HCT116 (cell line): ENCODE results near the gene PTCD1. TPM values are rescaled to one million over a fixed set of nuclear protein-coding genes. Genes with fewer than 3 reads are reported as not detected.

Experiments
- ATAC-seq: fragments of 200-7000 bp; cut with Tn5 transposase; 2 replicates; pipeline ENCODE4 v1.9.1; 2020; ENCODE audit warnings: mild to moderate bottlenecking, moderate library complexity
- BruUV-seq: library from RNA; stranded (reverse); fragments of 400-500 nt; replicated peaks from 2 replicates; lab custom pipeline; 2021; lab: Mats Ljungman, UMichigan
- CTCF ChIA-PET: fragments of 300-600 bp; sonication (Branson Sonifier 250); formaldehyde crosslinking; loops from one replicate; lab custom pipeline; 2021; ENCODE audit warnings: antibody characterized with exemption; lab: Charles Lee
- POLR2A ChIA-PET: fragments of 300-600, 350-600 bp; sonication (Branson Sonifier 250); formaldehyde crosslinking; loops from one replicate; lab custom pipeline; 2021; ENCODE audit warnings: antibody characterized with exemption; lab: Charles Lee
- RAD21 ChIA-PET, 2 experiments: fragments of 300-600 bp; sonication (Branson Sonifier 250); formaldehyde crosslinking; loops; one replicate each; lab custom pipeline; 2023; ENCODE audit warnings: low total read pairs in 2 of 2; ENCODE audit not compliant: uncharacterized antibody in 2 of 2, unreplicated experiment in 2 of 2, low non-redundant PET in 1 of 2; lab: Charles Lee
- DNase-seq: peaks from one replicate; pipeline ENCODE4 v3.0.0-alpha.2; 2010; ENCODE audit warnings: low read depth, low spot score
- H2AFZ ChIP-seq: fragments of 200-600 bp; shearing (Covaris generic), sonication (generic); 2 replicates; pipeline ENCODE4 v1.6.1; 2017; ENCODE audit warnings: low read depth, mixed run types, mixed read lengths, antibody characterized with exemption, low read length; ENCODE audit not compliant: poor library complexity, severe bottlenecking
- H3K27ac ChIP-seq: 2 replicates; pipeline ENCODE4 v1.5.1; 2012; ENCODE audit warnings: low read depth, low read length
- H3K27me3 ChIP-seq: fragments of 200-600 bp; sonication (generic); 2 replicates; pipeline ENCODE4 v1.6.1; 2016; ENCODE audit warnings: mixed run types, low read length, mixed read lengths; ENCODE audit not compliant: insufficient read depth
- H3K36me3 ChIP-seq, 2 experiments: fragments of 200-500 bp in 1 of 2; fragments of 200-600 bp in 1 of 2; sonication (Bioruptor generic) in 1 of 2; sonication (generic) in 1 of 2; 2 replicates each; pipeline versions ENCODE4 v1.5.1 to v1.6.1; 2014 to 2016; ENCODE audit warnings: low read length in 2 of 2, inconsistent platforms in 1 of 2, mixed read lengths in 1 of 2, mixed run types in 1 of 2; ENCODE audit not compliant: insufficient read depth in 2 of 2, control insufficient read depth in 1 of 2
- H3K4me1 ChIP-seq, 2 experiments: fragments of 200-600 bp in 1 of 2; sonication (generic) in 1 of 2; 2 replicates each; pipeline versions ENCODE4 v1.5.1 to v1.6.1; 2012 to 2017; ENCODE audit warnings: low read length in 2 of 2, inconsistent platforms in 1 of 2, mild to moderate bottlenecking in 1 of 2, mixed read lengths in 1 of 2, mixed run types in 1 of 2, moderate library complexity in 1 of 2; ENCODE audit not compliant: insufficient read depth in 2 of 2, control insufficient read depth in 1 of 2
- H3K4me2 ChIP-seq: fragments of 200-600 bp; sonication (generic); 2 replicates; pipeline ENCODE4 v1.6.1; 2017; ENCODE audit warnings: mixed run types, low read length, mixed read lengths
- H3K4me3 ChIP-seq, 2 experiments: fragments of 200-600 bp in 1 of 2; sonication (generic) in 1 of 2; replicated peaks in 1 of 2; 2 replicates each; pipeline ENCODE4 v1.5.1; 2011 to 2016; ENCODE audit warnings: low read length in 2 of 2, control low read depth in 1 of 2, low read depth in 1 of 2, mild to moderate bottlenecking in 1 of 2, mixed read lengths in 1 of 2, mixed run types in 1 of 2
- H3K79me2 ChIP-seq: fragments of 200-600 bp; sonication (generic); 2 replicates; pipeline ENCODE4 v1.6.1; 2017; ENCODE audit warnings: mild to moderate bottlenecking, mixed run types, low read length, moderate library complexity, mixed read lengths; ENCODE audit not compliant: insufficient read depth
- H3K9ac ChIP-seq: fragments of 200-600 bp; sonication (generic); 2 replicates; pipeline ENCODE4 v1.6.1; 2016; ENCODE audit warnings: low read length, mixed read lengths
- H3K9me2 ChIP-seq: fragments of 200-600 bp; sonication (generic), shearing (Covaris generic); 2 replicates; pipeline ENCODE4 v1.6.1; 2017; ENCODE audit warnings: mixed run types, mild to moderate bottlenecking, moderate library complexity; ENCODE audit not compliant: insufficient read depth
- H3K9me3 ChIP-seq, 2 experiments: fragments of 200-500 bp in 1 of 2; fragments of 200-600 bp in 1 of 2; sonication (Bioruptor generic) in 1 of 2; sonication (generic) in 1 of 2; 2 replicates each; pipeline ENCODE4 v1.6.1; 2014 to 2017; ENCODE audit warnings: low read length in 2 of 2, mixed read lengths in 2 of 2, inconsistent platforms in 1 of 2, low read depth in 1 of 2, mild to moderate bottlenecking in 1 of 2, mixed run types in 1 of 2, moderate library complexity in 1 of 2; ENCODE audit not compliant: control insufficient read depth in 1 of 2, insufficient read depth in 1 of 2
- H4K20me1 ChIP-seq: fragments of 200-600 bp; sonication (generic), shearing (Covaris generic); 2 replicates; pipeline ENCODE4 v1.6.1; 2017; ENCODE audit warnings: mixed run types, mild to moderate bottlenecking, moderate library complexity; ENCODE audit not compliant: insufficient read depth
- CBX3 ChIP-seq: IDR thresholded peaks from 2 replicates; pipeline ENCODE4 v1.6.1; 2012; ENCODE audit warnings: low read depth
- CEBPB ChIP-seq: IDR thresholded peaks from 2 replicates; pipeline ENCODE4 v1.6.1; 2012; ENCODE audit warnings: low read depth
- EGR1 ChIP-seq: IDR thresholded peaks from 2 replicates; pipeline ENCODE4 v1.6.1; 2012; ENCODE audit warnings: low read depth
- ELF1 ChIP-seq: IDR thresholded peaks from 2 replicates; pipeline ENCODE4 v1.6.1; 2012; ENCODE audit warnings: low read depth, borderline replicate concordance
- EZH2 ChIP-seq: fragments of 200-600 bp; sonication (generic); IDR thresholded peaks from 2 replicates; pipeline ENCODE4 v1.6.1; 2017; ENCODE audit warnings: antibody characterized with exemption, mixed run types
- FOSL1 ChIP-seq: IDR thresholded peaks from 2 replicates; pipeline ENCODE4 v1.6.1; 2012; ENCODE audit warnings: low read depth
- JUND ChIP-seq: IDR thresholded peaks from 2 replicates; pipeline ENCODE4 v1.6.1; 2012
- POLR2A ChIP-seq: IDR thresholded peaks from 2 replicates; pipeline ENCODE4 v1.7.0; 2011; ENCODE audit warnings: borderline replicate concordance; ENCODE audit not compliant: insufficient read depth, insufficient read length; ENCODE audit errors: extremely low read depth
- POLR2AphosphoS5 ChIP-seq: IDR thresholded peaks from 2 replicates; pipeline ENCODE4 v1.6.1; 2011; ENCODE audit warnings: mild to moderate bottlenecking, low read depth, low read length, moderate library complexity
- RAD21 ChIP-seq: IDR thresholded peaks from 2 replicates; pipeline ENCODE4 v1.6.1; 2012; ENCODE audit warnings: low read depth, mild to moderate bottlenecking
- SP1 ChIP-seq: IDR thresholded peaks from 2 replicates; pipeline ENCODE4 v1.6.1; 2012; ENCODE audit warnings: low read depth
- SRF ChIP-seq: IDR thresholded peaks from 2 replicates; pipeline ENCODE4 v1.6.1; 2012; ENCODE audit warnings: low read depth
- TCF7L2 ChIP-seq: IDR thresholded peaks from 2 replicates; pipeline ENCODE4 v1.7.0; 2011; ENCODE audit warnings: borderline replicate concordance, inconsistent platforms; ENCODE audit not compliant: insufficient read depth, insufficient read length; ENCODE audit errors: extremely low read depth
- YY1 ChIP-seq: IDR thresholded peaks from 2 replicates; pipeline ENCODE4 v1.6.1; 2011; ENCODE audit warnings: low read length, low read depth, moderate library complexity, mild to moderate bottlenecking; ENCODE audit not compliant: insufficient replicate concordance; ENCODE audit errors: extremely low read depth
- ZFX ChIP-seq: fragments of 450-650 bp; IDR thresholded peaks from 2 replicates; pipeline ENCODE4 v1.6.1; 2017
- ZNF274 ChIP-seq: fragments of 200-500 bp; sonication (Bioruptor generic); IDR thresholded peaks from 2 replicates; pipeline ENCODE4 v1.6.1; 2014; ENCODE audit warnings: mild to moderate bottlenecking, low read depth, low read length, inconsistent platforms
- intact Hi-C: fragments of 100-400 bp; cut with micrococcal nuclease; formaldehyde crosslinking; loops from 2 replicates; pipeline ENCODE4 v1.10.0; 2022
- total RNA-seq: library from RNA; stranded (reverse); gene quantifications from one replicate; pipeline ENCODE4 v1.2.1, GENCODE V29; 2021; ENCODE audit not compliant: unreplicated experiment
- TF ChIP-seq, protein P1 (sequence below): IDR thresholded peaks from 2 replicates; pipeline ENCODE4 v1.6.1; 2012
- TF ChIP-seq, protein P2 (sequence below), 3 experiments: fragments of 200-600 bp in 1 of 3; sonication (generic) in 1 of 3; IDR thresholded peaks in 2 of 3; conservative IDR thresholded peaks in 1 of 3; 2 replicates each; pipeline ENCODE4 v1.5.1; 2012 to 2017; ENCODE audit warnings: low read depth in 2 of 3, low read length in 2 of 3, antibody characterized with exemption in 1 of 3, borderline replicate concordance in 1 of 3, control low read depth in 1 of 3, mild to moderate bottlenecking in 1 of 3, mixed read lengths in 1 of 3, mixed run types in 1 of 3, moderate library complexity in 1 of 3; ENCODE audit not compliant: insufficient read depth in 1 of 3
- TF ChIP-seq, protein P3 (sequence below): IDR thresholded peaks from 2 replicates; pipeline ENCODE4 v1.6.1; 2011; ENCODE audit warnings: mild to moderate bottlenecking, low read length, moderate library complexity; ENCODE audit not compliant: insufficient replicate concordance; ENCODE audit errors: extremely low read depth
- TF ChIP-seq, protein P4 (sequence below): IDR thresholded peaks from 2 replicates; pipeline ENCODE4 v1.6.1; 2012

PTCD1 gene
- total RNA-seq, 1 experiment from 2014 or later: 9.2 TPM

DNA sequence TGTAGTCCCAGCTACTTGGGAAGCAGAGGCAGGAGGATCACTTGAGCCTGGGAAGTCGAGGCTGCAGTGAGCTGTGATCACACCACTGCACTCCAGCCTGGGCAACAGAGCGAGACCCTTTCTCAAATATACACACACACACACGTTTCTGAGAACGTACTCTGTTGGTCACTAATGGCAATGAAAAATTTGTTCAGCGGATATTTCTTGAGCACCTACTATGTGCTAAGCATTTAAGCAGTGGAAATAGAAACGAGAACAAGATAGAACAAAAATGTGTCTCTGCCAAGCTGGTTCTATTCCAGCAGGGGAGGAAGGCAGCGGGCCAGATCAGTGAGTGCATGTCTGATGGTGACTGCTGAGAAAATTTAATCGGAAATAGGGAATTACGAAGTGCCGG is 55.4 kb downstream of the PTCD1 start:
- H3K9ac ChIP-seq: no peak overlapping the region
- H3K4me3 ChIP-seq: no peak overlapping the region
- DNase-seq: no peak
- H3K4me2 ChIP-seq: no peak overlapping the region
- POLR2A ChIA-PET: no interaction called here
- H3K79me2 ChIP-seq: peaks cover 56% of the 10 kb centered on the region
- TF ChIP-seq ZFX (no peak), TCF7L2 (no peak), YY1 (no peak), SRF (no peak), POLR2A (no peak), RAD21 (no peak), EGR1 (no peak), FOSL1 (no peak), CEBPB (no peak), EZH2 (no peak), CBX3 (no peak), SP1 (no peak), ELF1 (no peak), POLR2AphosphoS5 (no peak), JUND (no peak), ZNF274 (no peak)
- TF ChIP-seq, protein P1, sequence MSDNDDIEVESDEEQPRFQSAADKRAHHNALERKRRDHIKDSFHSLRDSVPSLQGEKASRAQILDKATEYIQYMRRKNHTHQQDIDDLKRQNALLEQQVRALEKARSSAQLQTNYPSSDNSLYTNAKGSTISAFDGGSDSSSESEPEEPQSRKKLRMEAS: no peak
- TF ChIP-seq, protein P2, sequence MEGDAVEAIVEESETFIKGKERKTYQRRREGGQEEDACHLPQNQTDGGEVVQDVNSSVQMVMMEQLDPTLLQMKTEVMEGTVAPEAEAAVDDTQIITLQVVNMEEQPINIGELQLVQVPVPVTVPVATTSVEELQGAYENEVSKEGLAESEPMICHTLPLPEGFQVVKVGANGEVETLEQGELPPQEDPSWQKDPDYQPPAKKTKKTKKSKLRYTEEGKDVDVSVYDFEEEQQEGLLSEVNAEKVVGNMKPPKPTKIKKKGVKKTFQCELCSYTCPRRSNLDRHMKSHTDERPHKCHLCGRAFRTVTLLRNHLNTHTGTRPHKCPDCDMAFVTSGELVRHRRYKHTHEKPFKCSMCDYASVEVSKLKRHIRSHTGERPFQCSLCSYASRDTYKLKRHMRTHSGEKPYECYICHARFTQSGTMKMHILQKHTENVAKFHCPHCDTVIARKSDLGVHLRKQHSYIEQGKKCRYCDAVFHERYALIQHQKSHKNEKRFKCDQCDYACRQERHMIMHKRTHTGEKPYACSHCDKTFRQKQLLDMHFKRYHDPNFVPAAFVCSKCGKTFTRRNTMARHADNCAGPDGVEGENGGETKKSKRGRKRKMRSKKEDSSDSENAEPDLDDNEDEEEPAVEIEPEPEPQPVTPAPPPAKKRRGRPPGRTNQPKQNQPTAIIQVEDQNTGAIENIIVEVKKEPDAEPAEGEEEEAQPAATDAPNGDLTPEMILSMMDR (IDR thresholded peaks at IDR 0.05 in 2 of 3, conservative IDR thresholded peaks at IDR 0.05 in 1 of 3; ENCODE audit: borderline replicate concordance in 1 of 3, insufficient read depth in 1 of 3, low read depth in 2 of 3, low read length in 2 of 3): no peak
- TF ChIP-seq, protein P3, sequence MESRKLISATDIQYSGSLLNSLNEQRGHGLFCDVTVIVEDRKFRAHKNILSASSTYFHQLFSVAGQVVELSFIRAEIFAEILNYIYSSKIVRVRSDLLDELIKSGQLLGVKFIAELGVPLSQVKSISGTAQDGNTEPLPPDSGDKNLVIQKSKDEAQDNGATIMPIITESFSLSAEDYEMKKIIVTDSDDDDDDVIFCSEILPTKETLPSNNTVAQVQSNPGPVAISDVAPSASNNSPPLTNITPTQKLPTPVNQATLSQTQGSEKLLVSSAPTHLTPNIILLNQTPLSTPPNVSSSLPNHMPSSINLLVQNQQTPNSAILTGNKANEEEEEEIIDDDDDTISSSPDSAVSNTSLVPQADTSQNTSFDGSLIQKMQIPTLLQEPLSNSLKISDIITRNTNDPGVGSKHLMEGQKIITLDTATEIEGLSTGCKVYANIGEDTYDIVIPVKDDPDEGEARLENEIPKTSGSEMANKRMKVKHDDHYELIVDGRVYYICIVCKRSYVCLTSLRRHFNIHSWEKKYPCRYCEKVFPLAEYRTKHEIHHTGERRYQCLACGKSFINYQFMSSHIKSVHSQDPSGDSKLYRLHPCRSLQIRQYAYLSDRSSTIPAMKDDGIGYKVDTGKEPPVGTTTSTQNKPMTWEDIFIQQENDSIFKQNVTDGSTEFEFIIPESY: no peak
- TF ChIP-seq, protein P4, sequence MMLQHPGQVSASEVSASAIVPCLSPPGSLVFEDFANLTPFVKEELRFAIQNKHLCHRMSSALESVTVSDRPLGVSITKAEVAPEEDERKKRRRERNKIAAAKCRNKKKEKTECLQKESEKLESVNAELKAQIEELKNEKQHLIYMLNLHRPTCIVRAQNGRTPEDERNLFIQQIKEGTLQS: no peak
- peaks cover 3 to 16% of the 10 kb centered on the region in 2 experiments; a peak in 3 of 4 replicates for H3K36me3 ChIP-seq
- H3K9me3 ChIP-seq: no peaks in the 10 kb centered on the region
- H3K27me3 ChIP-seq: no peaks in the 10 kb centered on the region
- no peak overlapping the region for H2AFZ ChIP-seq
- no peaks in the 10 kb centered on the region; the same call in 1 of the 2 replicates for H4K20me1 ChIP-seq
- RAD21 ChIA-PET: no interaction called here
- BruUV-seq: no TSS peak
- no peak for ATAC-seq
- H3K4me1 ChIP-seq: peaks cover 13 to 18% of the 10 kb centered on the region in 2 experiments; a peak in 3 of 4 replicates
- no peaks in the 10 kb centered on the region for H3K9me2 ChIP-seq
- H3K27ac ChIP-seq: no peak overlapping the region
- intact Hi-C loops: no loop called here
- CTCF ChIA-PET: no interaction called here
